ENCODE measurements around the gene SLC25A48.
"Not testable (repeated sequence)": the region's sequence is repeated elsewhere in the genome, so short reads cannot be mapped to it uniquely, and the experiment has no call there.

The SLC25A48 gene

GRCh38 chr5:135829681-135830383 is 4.6 kb upstream of the SLC25A48 start:
- no peak for DNase-seq (ENCODE audit: low read depth)

- DNase-seq (ENCODE audit: low read depth) = no peak
These were observed 4.1 kb upstream of the SLC25A48 start for GRCh38 chr5:135830384-135830700.

- DNase-seq (ENCODE audit: low read depth) = no peak
These were observed 3.6 kb upstream of the SLC25A48 start for GRCh38 chr5:135830876-135831275.

GRCh38 chr5:135831439-135831838 is 3.0 kb upstream of the SLC25A48 start:
- DNase-seq (ENCODE audit: low read depth) = no peak

- DNase-seq (ENCODE audit: low read depth) = no peak
These were observed 2.5 kb upstream of the SLC25A48 start for GRCh38 chr5:135831851-135832555.

- DNase-seq (ENCODE audit: low read depth) = no peak
These were observed 1.2 kb upstream of the SLC25A48 start for GRCh38 chr5:135832941-135833920.

- no peak for DNase-seq (ENCODE audit: low read depth)
These were observed 363 bp upstream of the SLC25A48 start for GRCh38 chr5:135833961-135834638.

GRCh38 chr5:135835766-135836165 is 1.3 kb downstream of the SLC25A48 start:
- no peak for DNase-seq (ENCODE audit: low read depth)

- not testable (repeated sequence) for DNase-seq (ENCODE audit: low read depth)
These were observed 3.9 kb downstream of the SLC25A48 start for GRCh38 chr5:135838395-135838794.

- DNase-seq (ENCODE audit: low read depth) = no peak
These were observed 5.1 kb downstream of the SLC25A48 start for GRCh38 chr5:135839566-135839965.

- DNase-seq (ENCODE audit: low read depth) = no peak
These were observed 6.5 kb downstream of the SLC25A48 start for GRCh38 chr5:135840959-135841358.

GRCh38 chr5:135842737-135843136 is 8.3 kb downstream of the SLC25A48 start:
- no peak for DNase-seq (ENCODE audit: low read depth)

- no peak for DNase-seq (ENCODE audit: low read depth)
These were observed 9.3 kb downstream of the SLC25A48 start for GRCh38 chr5:135843571-135844337.

GRCh38 chr5:135846311-135846710 is 11.8 kb downstream of the SLC25A48 start:
- no peak for DNase-seq (ENCODE audit: low read depth)

GRCh38 chr5:135847976-135848375 is 13.5 kb downstream of the SLC25A48 start:
- DNase-seq (ENCODE audit: low read depth) = no peak

- DNase-seq (ENCODE audit: low read depth) = no peak
These were observed 15.8 kb downstream of the SLC25A48 start for GRCh38 chr5:135850231-135850630.

GRCh38 chr5:135850671-135851070 is 16.2 kb downstream of the SLC25A48 start:
- no peak for DNase-seq (ENCODE audit: low read depth)

GRCh38 chr5:135851186-135851914 is 16.9 kb downstream of the SLC25A48 start:
- no peak for DNase-seq (ENCODE audit: low read depth)

GRCh38 chr5:135851915-135852845 is 17.7 kb downstream of the SLC25A48 start:
- no peak for DNase-seq (ENCODE audit: low read depth)
